ENCODE data around the gene OR52H1.

OR52H1 gene

DNA sequence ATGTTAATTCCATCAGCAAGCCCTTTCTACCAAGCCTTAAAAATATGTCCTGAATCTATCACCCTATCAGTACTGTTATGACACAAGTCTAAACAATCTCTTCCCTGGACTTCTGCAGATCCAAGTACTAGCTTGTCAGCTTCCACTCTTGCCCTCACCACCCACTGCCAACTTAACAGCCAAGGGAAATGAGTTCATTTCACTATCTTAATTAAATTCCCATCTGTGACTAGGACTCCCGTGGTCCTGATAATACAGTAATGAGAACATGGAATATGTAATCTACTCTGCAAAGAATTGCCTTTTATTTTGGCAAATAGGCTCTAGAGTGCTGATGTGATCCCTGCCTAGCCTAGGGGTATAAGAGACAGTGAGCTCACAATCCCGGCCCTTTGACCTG is 48.7 kb downstream of the OR52H1 start:
- H4K20me1 ChIP-seq (ENCODE audit: insufficient read depth, low read length), result no peaks in the 10 kb centered on the region
- H3K27ac ChIP-seq (ENCODE audit: low read depth, low read length, poor library complexity, severe bottlenecking), result no peak overlapping the region
- no peaks in the 10 kb centered on the region for H3K4me1 ChIP-seq (ENCODE audit: insufficient read depth, low read length, severe bottlenecking)
- no peak overlapping the region for H2AFZ ChIP-seq (ENCODE audit: low read length)
- H3K9ac ChIP-seq (ENCODE audit: low read length), result no peak overlapping the region
- H3K27me3 ChIP-seq (ENCODE audit: insufficient read depth, low read length), result no peaks in the 10 kb centered on the region; the same call in 1 of the 2 replicates
- no peaks in the 10 kb centered on the region for H3K79me2 ChIP-seq (ENCODE audit: insufficient read depth, low read length)
- TF ChIP-seq CTCF (IDR thresholded peaks at IDR 0.05; ENCODE audit: low read length), result no peak
- no peak for TF ChIP-seq EZH2 (IDR thresholded peaks at IDR 0.05; ENCODE audit: borderline replicate concordance, low read length)
- no peaks in the 10 kb centered on the region for H3K9me2 ChIP-seq (ENCODE audit: low read depth, low read length)
- H3K36me3 ChIP-seq (ENCODE audit: insufficient read depth, low read length), result no peaks in the 10 kb centered on the region
- H3K9me3 ChIP-seq (ENCODE audit: low read length), result no peaks in the 10 kb centered on the region
- H3K4me3 ChIP-seq (ENCODE audit: low read depth, low read length, poor library complexity, severe bottlenecking), result no peak overlapping the region
- no peaks in the 10 kb centered on the region for H3F3A ChIP-seq (ENCODE audit: insufficient read depth, low read length)
- no peak overlapping the region for H3K4me2 ChIP-seq (ENCODE audit: low read length)
